Fibroblast of pulmonary artery (primary cell): ENCODE results near the gene MAP1LC3B.
A peak's percentile ranks its signal among the peaks of the same experiment; 100 is the strongest.

Source experiments
- DNase-seq: peaks from one replicate; pipeline ENCODE4 v3.0.0-alpha.2; 2010; ENCODE audit warnings: low read depth
- H3K4me3 ChIP-seq: replicated peaks from 2 replicates; pipeline ENCODE4 v1.5.1; 2011; ENCODE audit warnings: low read depth, mild to moderate bottlenecking, control low read depth, low read length, moderate library complexity
- CTCF ChIP-seq: IDR thresholded peaks from 2 replicates; pipeline ENCODE4 v1.5.1; 2011; ENCODE audit warnings: mild to moderate bottlenecking, control low read depth, low read length, inconsistent platforms; ENCODE audit errors: missing control alignments

MAP1LC3B gene

GRCh38 chr16:87391950-87392820 lies at the start of gene MAP1LC3B:
Gene MAP1LC3B (plus strand): TSS chr16:87392336. CDS start chr16:87392428, 92 bp downstream.
- peak within 1 kb of the TSS; percentile 90 for H3K4me3 ChIP-seq
- no peak for TF ChIP-seq CTCF
- peak; percentile 97 for DNase-seq

DNA sequence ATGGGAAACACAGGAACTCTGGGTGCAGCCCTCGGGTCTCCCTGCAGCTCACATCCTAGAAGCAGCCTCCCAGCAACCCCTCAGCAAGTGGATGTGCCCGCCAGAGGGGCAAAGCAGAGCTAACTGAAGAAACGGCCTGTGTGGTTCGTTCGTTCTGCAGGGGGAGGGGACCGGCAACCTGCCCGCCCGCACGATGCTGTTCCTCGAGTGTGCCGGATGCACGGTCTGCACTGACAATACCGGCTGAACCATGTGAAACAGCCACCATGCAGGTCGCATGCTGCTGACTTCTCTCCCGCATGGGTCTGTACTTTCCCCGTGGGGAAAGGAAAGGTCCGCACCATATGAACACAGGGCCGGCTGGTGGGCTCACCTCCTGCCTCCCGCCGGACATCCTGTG lies 49.6 kb upstream of the MAP1LC3B start:
- no peak for DNase-seq
- TF ChIP-seq CTCF = no peak
- no peak overlapping the region for H3K4me3 ChIP-seq

DNA sequence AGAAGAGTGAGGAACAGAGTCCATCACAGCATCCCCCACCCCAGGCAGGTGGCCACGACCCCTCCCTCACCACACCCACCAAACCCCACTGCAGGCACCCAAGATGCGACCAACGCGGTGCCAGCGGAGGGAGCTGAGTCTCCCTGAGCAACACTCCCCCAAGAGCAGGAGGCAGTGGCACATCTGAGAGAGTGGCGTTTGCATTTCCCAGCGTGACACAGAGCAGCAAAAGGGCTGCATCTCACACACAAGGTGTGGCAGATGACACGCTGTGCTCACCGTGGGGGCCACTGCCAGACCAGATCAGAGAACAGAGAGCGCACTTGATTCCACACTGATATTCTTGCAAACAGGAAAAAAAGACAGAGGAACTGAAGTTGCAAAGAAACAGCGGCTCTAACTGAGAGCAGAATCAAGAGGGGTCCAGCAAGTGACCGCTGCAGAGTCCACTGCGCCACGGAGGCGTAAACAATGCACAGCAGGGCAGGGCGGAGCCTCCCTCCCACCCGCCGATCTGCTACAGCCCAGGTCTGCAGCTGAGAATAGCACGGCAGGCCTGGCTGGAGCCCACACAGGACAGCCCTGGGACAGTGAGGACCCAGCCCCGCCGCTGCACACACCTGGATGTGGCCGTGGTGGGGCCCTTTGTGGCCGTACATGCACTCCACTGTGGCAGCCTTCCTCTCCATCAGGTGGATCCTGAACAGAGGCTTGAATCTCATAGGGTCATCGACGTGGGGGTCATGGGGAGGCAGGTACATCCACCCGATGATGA lies 49.0 kb upstream of the MAP1LC3B start:
- no peak for TF ChIP-seq CTCF
- H3K4me3 ChIP-seq = no peak overlapping the region
- no peak for DNase-seq

DNA sequence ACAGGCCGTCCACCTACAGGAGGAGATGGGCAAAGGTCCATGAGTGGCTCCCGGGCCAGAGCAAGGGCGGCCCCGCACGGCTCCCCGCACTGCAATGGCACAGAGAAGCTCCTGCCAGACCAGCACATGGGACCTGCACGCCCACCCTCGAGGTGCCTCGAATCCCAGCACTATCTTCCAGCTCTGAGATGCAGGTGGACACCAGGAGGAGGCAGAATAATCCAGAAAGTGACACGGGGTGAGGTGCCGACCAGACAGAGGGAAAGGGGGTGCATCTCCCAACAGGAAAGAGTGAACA lies 48.4 kb upstream of the MAP1LC3B start:
- H3K4me3 ChIP-seq = no peak overlapping the region
- DNase-seq = no peak
- TF ChIP-seq CTCF = no peak

DNA sequence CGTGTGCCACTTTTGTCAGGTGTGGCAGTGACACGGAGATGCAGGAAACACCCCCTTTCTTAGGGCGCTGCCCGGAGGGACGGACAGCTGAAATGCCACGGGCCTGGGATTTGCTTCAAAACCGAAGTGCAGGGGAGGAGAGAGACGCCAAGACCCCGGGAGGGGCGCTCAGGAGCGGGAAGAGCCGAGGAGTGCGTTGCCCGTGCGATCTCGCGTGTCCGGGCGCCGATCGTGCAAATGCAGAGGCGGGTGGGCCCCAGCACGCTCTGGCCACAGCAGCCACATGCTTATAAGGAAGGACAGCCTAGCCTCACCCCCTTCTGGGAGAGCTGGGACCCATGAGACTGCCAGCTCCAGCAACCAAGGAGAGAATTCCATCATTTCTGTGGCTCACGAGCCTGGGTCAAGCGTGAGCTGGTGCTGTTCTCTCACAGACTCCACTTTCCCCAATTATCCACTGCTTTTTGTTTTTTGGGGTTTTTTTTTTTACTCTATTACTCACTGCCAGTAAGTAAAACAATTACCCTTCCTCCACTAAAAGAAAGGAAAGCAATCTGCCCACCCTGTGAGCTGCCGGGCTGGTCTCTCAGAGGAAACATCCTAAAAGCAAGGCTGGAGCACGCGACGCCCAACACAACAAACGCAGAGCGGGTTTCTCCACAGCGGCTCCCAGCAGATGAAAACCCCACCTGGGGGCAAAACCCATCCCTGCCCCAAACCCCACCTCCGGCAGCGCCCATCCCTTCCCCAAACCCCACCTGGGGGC lies 47.8 kb upstream of the MAP1LC3B start:
- no peak for DNase-seq
- no peak for TF ChIP-seq CTCF
- no peak overlapping the region for H3K4me3 ChIP-seq

DNA sequence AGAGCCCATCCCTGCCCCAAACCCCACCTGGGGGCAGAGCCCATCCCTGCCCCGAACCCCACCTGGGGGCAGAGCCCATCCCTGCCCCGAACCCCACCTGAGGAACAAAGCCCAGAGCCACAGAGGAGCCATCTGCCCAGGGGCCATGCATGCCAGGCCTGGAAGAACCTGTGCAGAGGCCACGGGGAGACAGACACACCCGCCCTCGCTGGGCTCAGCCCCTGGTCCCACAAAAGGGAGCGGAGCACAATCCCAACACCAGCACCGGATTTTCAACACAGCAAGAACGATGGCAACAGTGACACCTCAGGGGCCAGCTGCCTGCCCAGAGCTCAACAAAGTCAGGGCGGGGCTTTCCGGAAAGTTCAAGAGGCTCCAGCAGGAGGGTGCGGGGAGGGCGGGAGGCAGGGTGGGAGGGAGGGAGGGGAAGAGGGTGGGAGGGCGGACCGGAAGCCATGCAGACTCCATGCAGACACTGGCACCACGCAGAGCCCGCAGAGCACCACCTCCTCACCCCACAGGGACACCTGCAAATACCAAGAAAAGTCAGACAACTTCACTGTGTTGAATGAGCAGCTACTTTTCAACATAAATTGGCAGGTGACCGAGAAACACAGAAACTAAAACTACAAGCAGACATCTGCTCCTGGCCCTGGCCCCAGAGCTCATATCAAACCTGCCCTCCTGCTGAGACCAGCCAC lies 47.1 kb upstream of the MAP1LC3B start:
- no peak for TF ChIP-seq CTCF
- DNase-seq = no peak
- H3K4me3 ChIP-seq = no peak overlapping the region
